ENCODE measurements around the gene LRCH2.
"Not testable (repeated sequence)": the region's sequence is repeated elsewhere in the genome, so short reads cannot be mapped to it uniquely, and the experiment has no call there.

LRCH2 gene

GRCh38 chrX:115214151-115214550, 19.7 kb downstream of the LRCH2 start:
- WGBS (ENCODE audit: insufficient coverage, insufficient read length), result no CpG with 5 or more reads among the region's 1 CpG
- Histone ChIP-seq H3K36me3 (ENCODE audit: control insufficient read depth, insufficient read depth, low read length) (no peaks in the 10 kb centered on the region), H3K4me1 (ENCODE audit: control insufficient read depth, insufficient read depth, low read length) (no peaks in the 10 kb centered on the region), H3K27ac (ENCODE audit: low read length) (no peak overlapping the region), H3K9me3 (ENCODE audit: control insufficient read depth, insufficient read depth, low read length) (no peaks in the 10 kb centered on the region), H3K4me3 (ENCODE audit: low read length) (no peak overlapping the region), H3K27me3 (ENCODE audit: control insufficient read depth, insufficient read depth, low read length) (no peaks in the 10 kb centered on the region)
- DNase-seq (ENCODE audit: low read depth, low spot score), result no peak

DNA sequence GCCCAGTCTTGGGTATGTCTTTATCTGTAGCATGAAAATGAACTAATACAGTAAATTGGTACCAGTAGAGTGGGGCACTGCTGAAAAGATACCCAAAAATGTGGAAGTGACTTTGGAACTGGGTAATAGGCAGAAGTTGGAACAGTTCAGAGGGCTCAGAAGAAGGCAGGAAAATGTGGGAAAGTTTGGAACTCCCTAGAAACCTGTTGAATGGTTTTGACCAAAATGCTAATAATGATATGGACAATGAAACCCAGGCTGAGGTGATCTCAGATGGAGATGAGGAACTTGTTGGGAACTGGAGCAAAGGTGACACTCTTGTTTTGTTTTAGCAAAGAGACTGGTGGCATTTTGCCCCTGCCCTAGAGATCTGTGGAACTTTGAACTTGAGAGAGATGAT, 24.3 kb downstream of the LRCH2 start:
- H3K27ac ChIP-seq (ENCODE audit: low read length); H3K27me3 ChIP-seq (ENCODE audit: control insufficient read depth, insufficient read depth, low read length); H3K4me3 ChIP-seq (ENCODE audit: low read length); DNase-seq (ENCODE audit: low read depth, low spot score); H3K4me1 ChIP-seq (ENCODE audit: control insufficient read depth, insufficient read depth, low read length); H3K9me3 ChIP-seq (ENCODE audit: control insufficient read depth, insufficient read depth, low read length); H3K36me3 ChIP-seq (ENCODE audit: control insufficient read depth, insufficient read depth, low read length): not testable (repeated sequence)

- Histone ChIP-seq H3K9me3 (ENCODE audit: control insufficient read depth, insufficient read depth, low read length) (no peaks in the 10 kb centered on the region), H3K4me3 (ENCODE audit: low read length) (no peak overlapping the region), H3K4me1 (ENCODE audit: control insufficient read depth, insufficient read depth, low read length) (no peaks in the 10 kb centered on the region), H3K27ac (ENCODE audit: low read length) (no peak overlapping the region), H3K36me3 (ENCODE audit: control insufficient read depth, insufficient read depth, low read length) (no peaks in the 10 kb centered on the region), H3K27me3 (ENCODE audit: control insufficient read depth, insufficient read depth, low read length) (no peaks in the 10 kb centered on the region)
- no peak for DNase-seq (ENCODE audit: low read depth, low spot score)
- WGBS (ENCODE audit: insufficient coverage, insufficient read length), result no CpG with 5 or more reads among the region's 1 CpG
Observed at GRCh38 chrX:115204040-115204439, 29.9 kb downstream of the LRCH2 start.

- Histone ChIP-seq H3K36me3 (ENCODE audit: control insufficient read depth, insufficient read depth, low read length) (no peaks in the 10 kb centered on the region), H3K27me3 (ENCODE audit: control insufficient read depth, insufficient read depth, low read length) (no peaks in the 10 kb centered on the region), H3K9me3 (ENCODE audit: control insufficient read depth, insufficient read depth, low read length) (no peaks in the 10 kb centered on the region), H3K4me1 (ENCODE audit: control insufficient read depth, insufficient read depth, low read length) (no peaks in the 10 kb centered on the region), H3K4me3 (ENCODE audit: low read length) (no peak overlapping the region), H3K27ac (ENCODE audit: low read length) (no peak overlapping the region)
- DNase-seq (ENCODE audit: low read depth, low spot score), result no peak
- WGBS (ENCODE audit: insufficient coverage, insufficient read length), result no CpG with 5 or more reads among the region's 35 CpGs
Observed at GRCh38 chrX:115192244-115192700, 41.6 kb downstream of the LRCH2 start.

- DNase-seq (ENCODE audit: low read depth, low spot score), result no peak
- no peak overlapping the region for H3K4me3 ChIP-seq (ENCODE audit: low read length)
- H3K4me1 ChIP-seq (ENCODE audit: control insufficient read depth, insufficient read depth, low read length), result no peaks in the 10 kb centered on the region
- WGBS (ENCODE audit: insufficient coverage, insufficient read length), result no CpG with 5 or more reads among the region's 64 CpGs
- no peak overlapping the region for H3K27ac ChIP-seq (ENCODE audit: low read length)
- H3K27me3 ChIP-seq (ENCODE audit: control insufficient read depth, insufficient read depth, low read length), result no peaks in the 10 kb centered on the region
- H3K36me3 ChIP-seq (ENCODE audit: control insufficient read depth, insufficient read depth, low read length), result no peaks in the 10 kb centered on the region
- no peaks in the 10 kb centered on the region for H3K9me3 ChIP-seq (ENCODE audit: control insufficient read depth, insufficient read depth, low read length)
Observed at GRCh38 chrX:115191490-115192243, 42.2 kb downstream of the LRCH2 start.

DNA sequence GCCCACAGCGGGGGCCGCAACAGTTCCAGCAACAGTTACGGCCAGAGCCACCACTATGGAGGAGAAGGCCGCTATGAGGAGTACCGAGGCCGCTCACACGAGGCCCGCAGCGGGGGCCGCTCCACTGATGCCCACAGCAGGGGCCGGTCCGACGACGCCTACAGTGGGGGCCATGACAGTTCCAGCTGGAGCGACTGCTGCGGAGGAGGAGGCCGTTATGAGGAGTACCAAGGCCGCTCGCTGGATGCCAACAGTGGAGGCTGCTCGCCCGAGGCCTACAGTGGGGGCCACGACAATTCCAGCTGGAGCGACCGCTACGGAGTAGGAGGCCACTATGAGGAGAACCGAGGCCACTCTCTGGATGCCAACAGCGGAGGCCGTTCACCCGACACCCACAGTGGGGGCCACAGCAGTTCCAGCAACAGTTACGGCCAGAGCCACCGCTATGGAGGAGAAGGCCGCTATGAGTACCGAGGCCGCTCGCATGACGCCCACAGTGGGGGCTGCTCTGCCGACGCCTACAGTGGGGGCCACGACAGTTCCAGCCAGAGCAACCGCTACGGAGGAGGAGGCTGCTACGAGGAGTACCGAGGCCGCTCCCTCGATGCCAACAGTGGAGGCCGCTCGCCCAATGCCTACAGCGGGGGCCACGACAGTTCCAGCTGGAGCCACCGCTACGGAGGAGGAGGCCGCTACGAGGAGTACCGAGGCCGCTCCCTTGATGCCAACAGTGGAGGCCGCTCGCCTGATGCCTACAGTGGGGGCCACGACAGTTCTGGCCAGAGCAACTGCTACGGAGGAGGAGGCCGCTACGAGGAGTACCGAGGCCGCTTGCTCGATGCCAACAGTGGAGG, 43.0 kb downstream of the LRCH2 start:
- H3K4me3 ChIP-seq (ENCODE audit: low read length), result no peak overlapping the region

GRCh38 chrX:115189646-115190635, 44.0 kb downstream of the LRCH2 start:
- DNase-seq (ENCODE audit: low read depth, low spot score), result no peak
- Histone ChIP-seq H3K27ac (ENCODE audit: low read length) (no peak overlapping the region), H3K27me3 (ENCODE audit: control insufficient read depth, insufficient read depth, low read length) (no peaks in the 10 kb centered on the region), H3K9me3 (ENCODE audit: control insufficient read depth, insufficient read depth, low read length) (no peaks in the 10 kb centered on the region), H3K36me3 (ENCODE audit: control insufficient read depth, insufficient read depth, low read length) (no peaks in the 10 kb centered on the region), H3K4me1 (ENCODE audit: control insufficient read depth, insufficient read depth, low read length) (no peaks in the 10 kb centered on the region), H3K4me3 (ENCODE audit: low read length) (no peak overlapping the region)
- no CpG with 5 or more reads among the region's 76 CpGs for WGBS (ENCODE audit: insufficient coverage, insufficient read length)

More for the DNA sequence above, 43.0 kb downstream of the LRCH2 start:
- DNase-seq (ENCODE audit: low read depth, low spot score), result no peak
- Histone ChIP-seq H3K9me3 (ENCODE audit: control insufficient read depth, insufficient read depth, low read length) (no peaks in the 10 kb centered on the region), H3K4me1 (ENCODE audit: control insufficient read depth, insufficient read depth, low read length) (no peaks in the 10 kb centered on the region), H3K27ac (ENCODE audit: low read length) (no peak overlapping the region), H3K36me3 (ENCODE audit: control insufficient read depth, insufficient read depth, low read length) (no peaks in the 10 kb centered on the region), H3K27me3 (ENCODE audit: control insufficient read depth, insufficient read depth, low read length) (no peaks in the 10 kb centered on the region)
- no CpG with 5 or more reads among the region's 64 CpGs for WGBS (ENCODE audit: insufficient coverage, insufficient read length)

DNA sequence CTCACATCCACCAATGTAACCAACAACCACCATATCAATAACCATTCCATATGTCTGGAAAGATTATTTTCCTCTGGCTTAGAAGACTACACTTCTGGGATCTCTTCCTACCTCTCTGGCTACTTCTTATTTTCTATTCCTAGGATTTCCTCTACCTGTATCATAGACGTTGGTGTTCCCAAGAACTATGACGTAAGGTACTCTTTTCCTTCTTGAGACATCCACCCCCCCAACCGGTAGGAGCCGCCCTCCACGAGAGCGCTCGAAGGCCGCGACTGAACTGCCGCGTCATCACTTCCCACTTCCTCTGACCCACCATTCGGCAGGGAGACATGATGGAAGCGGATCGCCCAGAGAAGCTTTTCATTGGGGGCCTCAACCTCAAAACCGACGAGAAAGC, 44.8 kb downstream of the LRCH2 start, which contains the start of gene RBMXL3:
TSS of gene RBMXL3 (plus strand) at position 301 of the 400 bp plus-strand sequence. CDS start at position 333, 32 bp downstream.
- no peaks in the 10 kb centered on the region for H3K4me1 ChIP-seq (ENCODE audit: control insufficient read depth, insufficient read depth, low read length)
- no peaks in the 10 kb centered on the region for H3K9me3 ChIP-seq (ENCODE audit: control insufficient read depth, insufficient read depth, low read length)
- DNase-seq (ENCODE audit: low read depth, low spot score), result no peak
- WGBS (ENCODE audit: insufficient coverage, insufficient read length), result no CpG with 5 or more reads among the region's 16 CpGs
- H3K27ac ChIP-seq (ENCODE audit: low read length), result no peak within 1 kb of the TSS
- no peak within 1 kb of the TSS for H3K4me3 ChIP-seq (ENCODE audit: low read length)
- H3K36me3 ChIP-seq (ENCODE audit: control insufficient read depth, insufficient read depth, low read length), result no peaks in the 10 kb centered on the region
- H3K27me3 ChIP-seq (ENCODE audit: control insufficient read depth, insufficient read depth, low read length), result no peaks in the 10 kb centered on the region

DNA sequence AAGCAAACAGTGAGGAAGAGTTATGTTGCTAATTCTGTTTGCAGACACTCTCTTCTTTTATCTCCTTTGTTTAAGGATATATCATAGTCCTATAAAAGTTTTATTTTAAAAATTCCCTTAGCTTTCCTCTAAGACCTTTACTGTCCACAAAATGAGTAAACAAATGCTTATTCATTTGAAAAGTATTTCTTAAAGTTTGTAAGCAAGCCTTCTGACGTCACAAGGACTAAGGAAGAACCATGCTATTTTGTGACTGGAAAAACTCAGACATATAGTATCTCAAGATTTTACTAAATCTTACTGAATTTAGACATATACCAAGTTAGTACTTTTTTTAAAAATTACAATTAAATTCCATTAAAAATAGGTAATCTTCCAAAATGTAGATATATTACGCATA, 49.9 kb downstream of the LRCH2 start:
- no peaks in the 10 kb centered on the region for H3K4me1 ChIP-seq (ENCODE audit: control insufficient read depth, insufficient read depth, low read length)
- H3K36me3 ChIP-seq (ENCODE audit: control insufficient read depth, insufficient read depth, low read length), result no peaks in the 10 kb centered on the region
- H3K27ac ChIP-seq (ENCODE audit: low read length), result no peak overlapping the region
- H3K9me3 ChIP-seq (ENCODE audit: control insufficient read depth, insufficient read depth, low read length), result no peaks in the 10 kb centered on the region
- no peak overlapping the region for H3K4me3 ChIP-seq (ENCODE audit: low read length)
- no CpG with 5 or more reads among the region's 2 CpGs for WGBS (ENCODE audit: insufficient coverage, insufficient read length)
- DNase-seq (ENCODE audit: low read depth, low spot score), result no peak
- no peaks in the 10 kb centered on the region for H3K27me3 ChIP-seq (ENCODE audit: control insufficient read depth, insufficient read depth, low read length)

DNA sequence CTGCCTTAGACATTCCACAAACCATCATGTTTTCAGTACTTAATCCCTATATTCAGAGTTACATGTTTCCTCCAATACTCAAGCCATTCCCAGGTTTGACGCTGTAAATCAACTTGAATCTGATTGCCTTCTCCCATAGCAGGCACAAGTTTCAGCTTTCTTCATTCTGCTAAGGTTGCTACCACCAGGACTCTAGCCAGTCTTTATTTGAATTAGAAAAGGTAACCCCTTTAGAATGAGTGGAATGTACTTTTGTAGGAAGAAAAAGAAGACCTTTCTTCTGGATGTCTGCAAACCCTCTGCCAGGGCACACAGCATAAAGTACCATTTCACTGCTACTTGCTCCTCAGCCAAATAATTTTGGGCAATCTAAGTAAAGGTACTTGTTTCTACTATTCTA, 55.4 kb downstream of the LRCH2 start:
- H3K36me3 ChIP-seq (ENCODE audit: control insufficient read depth, insufficient read depth, low read length), result no peaks in the 10 kb centered on the region
- H3K4me1 ChIP-seq (ENCODE audit: control insufficient read depth, insufficient read depth, low read length), result 0 out of 2 replicates have a peak, but pooled peaks cover 2% of the 10 kb centered on the region
- H3K27me3 ChIP-seq (ENCODE audit: control insufficient read depth, insufficient read depth, low read length), result no peaks in the 10 kb centered on the region
- DNase-seq (ENCODE audit: low read depth, low spot score), result no peak
- no CpG with 5 or more reads among the region's 1 CpG for WGBS (ENCODE audit: insufficient coverage, insufficient read length)
- H3K9me3 ChIP-seq (ENCODE audit: control insufficient read depth, insufficient read depth, low read length), result no peaks in the 10 kb centered on the region
- H3K4me3 ChIP-seq (ENCODE audit: low read length), result no peak overlapping the region
- H3K27ac ChIP-seq (ENCODE audit: low read length), result no peak overlapping the region

Data from iPS DF 6.9 (cell line).